OCI-M2 (cell line): Measurements from ENCODE around the gene TST.

ENCODE experiments used
- DNase-seq: peaks from one replicate; lab custom pipeline; 2025; ENCODE audit not compliant: unreplicated experiment; lab: John Stamatoyannopoulos, UW

Gene TST

GRCh38 chr22:36988075-36988832 lies 31.0 kb downstream of the TST start:
- no peak for DNase-seq

GRCh38 chr22:36986242-36986821 lies 32.9 kb downstream of the TST start:
- DNase-seq = no peak

GRCh38 chr22:36985211-36985889 lies 33.9 kb downstream of the TST start:
- DNase-seq = no peak

GRCh38 chr22:36982136-36982535 lies 37.1 kb downstream of the TST start:
- peak; percentile 56 for DNase-seq

GRCh38 chr22:36981247-36981775 lies 37.9 kb downstream of the TST start:
- no peak for DNase-seq

- no peak for DNase-seq
Measured at GRCh38 chr22:36979016-36979910, 40.0 kb downstream of the TST start.

GRCh38 chr22:36977947-36978660 lies 41.1 kb downstream of the TST start:
- DNase-seq = peak; percentile 24

GRCh38 chr22:36977401-36977861 lies 41.8 kb downstream of the TST start:
- no peak for DNase-seq

GRCh38 chr22:36976606-36977005 lies 42.6 kb downstream of the TST start:
- no peak for DNase-seq

- no peak for DNase-seq
Measured at GRCh38 chr22:36971341-36972125, 47.7 kb downstream of the TST start.

- no peak for DNase-seq
Measured at GRCh38 chr22:36968249-36968964, 50.8 kb downstream of the TST start.

- no peak for DNase-seq
Measured at GRCh38 chr22:36966851-36967540, 52.3 kb downstream of the TST start.

- DNase-seq = no peak
Measured at GRCh38 chr22:36965696-36966095, 53.6 kb downstream of the TST start.

- no peak for DNase-seq
Measured at GRCh38 chr22:36964106-36964505, 55.1 kb downstream of the TST start.

GRCh38 chr22:36963302-36963701 lies 55.9 kb downstream of the TST start:
- no peak for DNase-seq

GRCh38 chr22:36961626-36962025 lies 57.6 kb downstream of the TST start:
- DNase-seq = no peak
